ENCODE results near the gene BAZ1B. TPM values are rescaled to one million over a fixed set of nuclear protein-coding genes. Genes with fewer than 3 reads are reported as not detected.
"Not testable (repeated sequence)": the region's sequence is repeated elsewhere in the genome, so short reads cannot be mapped to it uniquely, and the experiment has no call there.

BAZ1B gene
- total RNA-seq: 100 to 1,000 TPM; 115 TPM

- POLR2A ChIA-PET: interaction anchor here (0.5 to 2.0 kb wide), 9 partner anchors 11 to 1120 kb away, joined by 3 to 13 read pairs (median 5); partner anchors contain the start of genes ABHD11, BCL7B and TBL2
Measured at GRCh38 chr7:73522105-73522872, at the start of gene BAZ1B. Gene BAZ1B, minus strand, starts transcription at chr7:73522293. Its CDS starts 360 bp downstream, at chr7:73521933.

GRCh38 chr7:73570977-73571376 lies 48.9 kb upstream of the BAZ1B start:
- ChIA-PET POLR2A (no interaction called here), CTCF (no interaction called here)

More at GRCh38 chr7:73522105-73522872, at the start of gene BAZ1B:
- CTCF ChIA-PET: interaction anchor here (1.0 to 1.2 kb wide), 2 partner anchors 37 to 212 kb away, joined by 3 read pairs; no protein-coding TSS in a partner anchor

- POLR2A ChIA-PET: no interaction called here
- CTCF ChIA-PET: no interaction called here
Measured at GRCh38 chr7:73570521-73570920, 48.4 kb upstream of the BAZ1B start.

DNA sequence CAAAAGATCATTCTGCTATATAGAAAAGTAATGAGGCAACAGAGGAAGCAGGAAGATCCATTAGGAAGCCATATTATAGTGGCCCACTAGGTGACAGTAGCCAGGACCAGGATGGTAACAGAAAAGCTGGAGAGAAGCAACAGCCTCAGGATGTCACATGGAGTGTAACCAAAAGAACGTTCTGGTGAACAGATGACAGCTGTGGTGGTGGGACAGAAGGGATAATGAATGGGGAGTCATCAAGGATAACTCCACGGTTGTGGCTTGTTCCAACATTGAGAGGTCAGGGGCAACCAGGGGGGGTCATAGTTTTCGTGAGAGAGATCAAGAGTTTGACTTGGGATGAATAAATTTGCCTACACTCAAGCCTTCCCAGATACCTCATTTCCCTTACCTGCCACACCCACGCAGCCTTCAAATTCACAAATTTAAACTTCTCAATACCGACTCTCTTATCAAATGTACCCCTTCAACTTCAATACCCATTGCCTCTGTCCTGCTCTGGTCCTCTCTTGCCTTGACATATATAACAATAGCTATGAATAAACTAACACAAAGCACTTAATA lies 47.0 kb upstream of the BAZ1B start:
- POLR2A ChIA-PET: no interaction called here
- CTCF ChIA-PET: interaction anchor here (0.6 kb wide), 1 partner anchor 12 kb away, joined by 3 read pairs; no protein-coding TSS in a partner anchor

DNA sequence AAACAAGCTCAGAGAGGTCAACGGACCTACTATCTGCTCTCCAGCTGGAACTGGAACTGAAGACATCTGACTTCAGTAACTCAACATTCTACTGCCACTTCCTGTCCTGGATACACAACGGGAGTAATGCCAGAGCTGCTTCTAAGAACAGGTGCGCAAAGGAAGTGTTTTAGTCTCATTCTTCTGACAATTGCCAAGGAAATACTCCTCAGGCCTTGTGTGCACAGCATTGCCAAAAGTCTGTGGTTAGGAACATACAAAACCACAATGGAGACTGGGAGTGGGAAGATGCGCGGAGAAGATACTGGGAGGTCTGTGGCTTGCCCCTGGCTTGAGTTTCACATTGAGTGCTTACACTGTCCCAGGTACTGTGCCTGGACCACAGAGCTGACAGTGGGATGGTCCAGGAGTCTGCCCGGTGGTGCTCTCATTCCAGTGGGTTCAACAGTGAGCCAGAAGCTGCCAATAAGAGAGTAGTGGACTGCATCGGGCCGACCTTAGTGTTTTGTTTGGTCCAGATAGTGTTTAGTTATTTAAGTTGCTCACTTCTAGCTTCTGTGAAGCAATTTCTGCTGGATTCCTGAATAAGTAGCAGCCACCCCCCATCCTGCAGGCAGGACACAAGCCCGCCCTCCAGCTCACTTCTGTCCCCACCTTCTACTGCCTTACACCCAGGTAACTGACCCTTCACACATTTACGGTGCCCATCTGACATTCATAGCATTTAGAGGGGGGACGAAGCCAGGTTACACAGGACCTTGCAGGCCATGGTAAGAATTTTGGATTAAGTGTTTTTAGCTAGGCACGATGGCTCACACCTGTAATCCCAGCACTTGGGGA lies 46.0 kb upstream of the BAZ1B start:
- POLR2A ChIA-PET: interaction anchor here (1.1 to 1.9 kb wide), 2 partner anchors 11 to 45 kb away, joined by 3 to 6 read pairs; partner anchors contain the start of gene BAZ1B
- CTCF ChIA-PET: interaction anchor here (0.6 to 1.3 kb wide), 2 partner anchors 13 to 39 kb away, joined by 3 read pairs; no protein-coding TSS in a partner anchor

DNA sequence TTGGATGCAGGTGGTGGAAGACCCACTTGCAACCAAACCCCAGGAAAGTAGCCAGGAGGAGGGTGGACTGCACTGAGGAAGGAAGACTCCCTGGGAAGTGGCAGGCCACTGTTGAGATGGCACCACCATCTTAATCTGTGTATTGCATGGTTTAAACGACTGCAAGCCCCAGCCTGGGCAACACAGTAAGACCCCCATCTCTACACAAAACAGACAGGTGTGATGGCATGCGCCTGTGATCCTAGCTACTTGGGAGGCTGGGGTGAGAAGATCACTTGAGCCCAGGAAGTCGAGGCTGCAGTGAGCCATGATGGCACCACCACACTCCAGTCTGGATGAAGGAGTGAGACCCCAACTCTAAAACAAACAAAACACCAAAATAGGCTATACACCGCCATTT lies 45.0 kb upstream of the BAZ1B start:
- POLR2A ChIA-PET: interaction anchor here (1.9 kb wide), 1 partner anchor 44 kb away, joined by 6 read pairs; the partner anchor contains the start of gene BAZ1B

DNA sequence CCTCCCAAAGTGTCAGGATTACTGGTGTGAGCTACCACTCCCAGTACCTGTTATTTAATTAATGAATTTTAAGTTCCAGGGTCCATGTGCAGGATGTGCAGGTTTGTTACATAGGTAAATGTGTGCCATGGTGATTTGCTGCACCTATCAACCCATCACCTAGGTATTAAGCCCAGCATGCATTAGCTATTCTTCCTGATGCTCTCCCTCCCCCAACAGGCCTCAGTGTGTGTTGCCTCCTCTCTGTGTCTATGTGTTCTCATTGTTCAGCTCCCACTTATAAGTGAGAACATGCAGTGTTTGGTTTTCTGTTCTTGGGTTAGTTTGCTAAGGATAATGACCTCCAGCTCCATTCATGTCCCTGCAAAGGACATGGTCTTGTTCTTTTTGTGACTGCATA lies 44.3 kb upstream of the BAZ1B start:
- ChIA-PET POLR2A (interaction anchor here (1.9 kb wide), 1 partner anchor 44 kb away, joined by 6 read pairs; the partner anchor contains the start of gene BAZ1B), CTCF (interaction anchor here (0.8 kb wide), 1 partner anchor 13 kb away, joined by 3 read pairs; no protein-coding TSS in a partner anchor)

More for the DNA sequence above, 45.0 kb upstream of the BAZ1B start:
- CTCF ChIA-PET: interaction anchor here (1.3 kb wide), 1 partner anchor 40 kb away, joined by 3 read pairs; no protein-coding TSS in a partner anchor

DNA sequence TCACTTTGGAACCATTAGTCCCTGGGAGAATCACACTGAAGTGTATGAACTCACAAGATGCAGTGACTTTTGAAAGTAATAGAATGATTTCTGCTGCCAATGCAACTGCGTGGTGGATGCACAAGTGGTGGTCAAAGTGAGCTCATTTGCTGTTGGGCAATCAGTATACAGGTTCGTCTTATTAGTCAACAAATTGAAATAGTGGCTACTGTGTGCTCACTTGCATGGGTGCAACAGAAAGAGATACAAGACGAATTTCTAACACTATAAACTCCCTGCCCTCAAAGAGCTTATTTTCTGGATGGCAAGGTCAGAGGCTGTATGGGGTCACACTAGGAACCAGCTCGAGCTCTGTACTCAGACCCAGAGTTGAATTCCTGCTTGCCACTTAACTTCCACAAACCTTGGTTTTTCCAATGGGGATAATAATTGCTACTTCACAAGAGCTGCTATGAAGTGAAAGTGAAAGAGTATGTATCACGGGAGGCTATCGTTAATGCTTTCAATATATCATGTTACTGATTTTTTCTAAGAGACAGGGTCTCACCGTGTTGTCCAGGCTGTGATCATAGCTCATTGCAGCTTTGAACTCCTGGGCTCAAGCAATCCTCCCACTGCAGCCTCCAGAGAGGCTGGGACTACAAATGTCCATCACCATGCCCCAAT lies 43.7 kb upstream of the BAZ1B start:
- POLR2A ChIA-PET: interaction anchor here (1.9 kb wide), 1 partner anchor 43 kb away, joined by 6 read pairs; the partner anchor contains the start of gene BAZ1B
- CTCF ChIA-PET: interaction anchor here (0.8 kb wide), 1 partner anchor 12 kb away, joined by 3 read pairs; no protein-coding TSS in a partner anchor

DNA sequence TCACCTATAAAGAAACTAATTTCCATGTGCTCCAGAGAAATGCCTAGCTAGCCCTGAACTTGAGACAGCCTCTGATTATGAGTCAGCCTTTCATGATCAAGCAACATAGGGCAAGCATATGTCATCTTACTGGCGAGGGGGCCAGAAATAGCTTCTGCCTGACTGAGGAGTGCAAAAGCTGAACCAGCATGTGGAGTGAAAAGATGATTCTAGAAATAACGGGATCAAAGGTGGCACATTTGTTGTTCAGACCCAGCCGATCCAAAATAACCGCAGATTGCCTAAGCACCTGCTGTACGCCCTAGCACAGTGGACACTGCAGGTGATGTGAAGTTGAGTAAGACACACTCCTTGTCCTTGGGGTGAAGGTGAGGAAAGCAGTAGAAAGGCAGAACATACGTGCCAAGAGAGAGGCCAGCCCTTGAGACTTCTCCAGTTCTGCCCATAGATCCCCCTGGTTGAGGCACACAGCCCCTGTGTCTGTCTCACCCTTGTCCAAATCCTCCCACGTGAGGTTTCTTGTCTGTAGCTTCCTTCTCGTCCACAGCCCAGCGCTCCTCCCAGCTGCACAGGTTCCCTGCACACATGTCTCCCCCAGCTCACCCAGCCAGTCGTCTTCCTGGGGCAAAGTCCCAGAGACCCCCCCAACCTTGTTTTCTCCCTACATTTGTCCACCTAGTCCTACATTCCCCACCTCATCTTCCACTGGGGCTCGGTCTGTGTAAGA lies 38.2 kb upstream of the BAZ1B start:
- POLR2A ChIA-PET: interaction anchor here (0.7 to 1.2 kb wide), 3 partner anchors 15 to 38 kb away, joined by 4 to 6 read pairs (median 4); partner anchors contain the start of genes BAZ1B and TBL2
- CTCF ChIA-PET: interaction anchor here (1.2 kb wide), 1 partner anchor 38 kb away, joined by 3 read pairs; the partner anchor contains the start of gene BAZ1B

DNA sequence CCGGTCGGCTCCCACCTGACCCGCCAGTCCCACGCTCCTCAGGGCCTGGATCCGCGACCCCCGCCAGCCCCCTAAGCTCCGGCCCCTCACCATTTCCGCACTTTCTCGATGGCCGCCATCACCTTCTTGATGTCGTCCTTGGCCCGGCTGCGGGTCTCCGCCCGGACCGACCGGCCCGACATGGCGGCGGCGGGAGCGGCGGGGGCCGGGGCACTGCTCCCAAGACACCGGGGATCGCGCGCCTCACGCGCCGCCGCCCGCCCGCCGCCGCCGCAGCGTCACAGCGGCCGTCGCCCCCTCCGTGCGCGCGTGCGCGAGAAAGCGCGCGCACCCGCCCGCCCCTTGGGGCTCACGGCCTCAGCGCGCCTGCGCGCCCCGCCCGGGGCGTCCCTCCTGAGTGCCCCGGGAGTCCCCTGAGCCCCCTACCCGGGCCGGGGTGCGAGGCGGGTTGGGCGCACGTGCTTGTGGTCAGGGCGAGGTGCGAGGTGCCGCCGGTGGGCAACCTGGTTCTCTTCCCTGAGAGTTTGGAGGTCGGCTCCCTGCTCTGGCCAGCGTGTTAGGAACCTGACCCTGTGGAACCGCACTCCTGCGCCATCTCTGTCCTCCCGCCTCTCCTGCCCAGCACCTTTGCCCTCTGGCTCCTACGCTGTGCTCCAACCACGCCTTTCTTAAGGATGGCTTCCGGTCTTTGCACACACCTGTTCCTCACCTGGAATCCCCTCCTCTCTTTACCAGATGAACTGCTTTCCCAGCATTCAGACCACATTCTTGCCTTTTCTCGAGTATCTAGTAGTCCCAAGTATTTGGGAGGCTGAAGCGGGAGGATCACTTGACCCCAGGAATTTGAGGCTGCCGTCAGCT lies 35.5 kb upstream of the BAZ1B start, which contains the start of gene BCL7B:
Gene BCL7B (minus strand): TSS at position 294 of the 861 bp plus-strand sequence. CDS start 112 bp downstream, at position 182.
- ChIA-PET CTCF (interaction anchor here (0.5 to 1.4 kb wide), 3 partner anchors 16 to 61 kb away, joined by 3 read pairs; no protein-coding TSS in a partner anchor), POLR2A (interaction anchor here (0.6 to 1.9 kb wide), 4 partner anchors 20 to 57 kb away, joined by 3 to 13 read pairs (median 4); partner anchors contain the start of gene BAZ1B)

DNA sequence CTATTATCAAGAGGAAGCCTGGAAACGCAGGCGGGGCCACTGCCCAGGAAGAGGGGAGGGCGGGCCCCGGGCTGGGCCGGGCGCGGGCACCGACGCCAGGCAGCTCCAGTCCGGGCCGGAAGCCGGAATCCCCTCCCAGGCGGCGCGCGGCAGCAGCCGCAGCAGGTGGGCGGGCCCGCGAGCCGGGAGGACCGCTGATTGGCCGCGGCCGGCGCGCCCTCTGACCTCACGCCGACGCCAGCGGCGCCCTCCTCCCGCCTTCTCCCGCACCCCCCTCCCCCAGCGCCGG lies 35.0 kb upstream of the BAZ1B start:
- ChIA-PET POLR2A (interaction anchor here (0.6 to 1.9 kb wide), 7 partner anchors 11 to 57 kb away, joined by 3 to 13 read pairs (median 4); partner anchors contain the start of gene BAZ1B), CTCF (interaction anchor here (0.5 to 1.4 kb wide), 3 partner anchors 17 to 62 kb away, joined by 3 read pairs; no protein-coding TSS in a partner anchor)

DNA sequence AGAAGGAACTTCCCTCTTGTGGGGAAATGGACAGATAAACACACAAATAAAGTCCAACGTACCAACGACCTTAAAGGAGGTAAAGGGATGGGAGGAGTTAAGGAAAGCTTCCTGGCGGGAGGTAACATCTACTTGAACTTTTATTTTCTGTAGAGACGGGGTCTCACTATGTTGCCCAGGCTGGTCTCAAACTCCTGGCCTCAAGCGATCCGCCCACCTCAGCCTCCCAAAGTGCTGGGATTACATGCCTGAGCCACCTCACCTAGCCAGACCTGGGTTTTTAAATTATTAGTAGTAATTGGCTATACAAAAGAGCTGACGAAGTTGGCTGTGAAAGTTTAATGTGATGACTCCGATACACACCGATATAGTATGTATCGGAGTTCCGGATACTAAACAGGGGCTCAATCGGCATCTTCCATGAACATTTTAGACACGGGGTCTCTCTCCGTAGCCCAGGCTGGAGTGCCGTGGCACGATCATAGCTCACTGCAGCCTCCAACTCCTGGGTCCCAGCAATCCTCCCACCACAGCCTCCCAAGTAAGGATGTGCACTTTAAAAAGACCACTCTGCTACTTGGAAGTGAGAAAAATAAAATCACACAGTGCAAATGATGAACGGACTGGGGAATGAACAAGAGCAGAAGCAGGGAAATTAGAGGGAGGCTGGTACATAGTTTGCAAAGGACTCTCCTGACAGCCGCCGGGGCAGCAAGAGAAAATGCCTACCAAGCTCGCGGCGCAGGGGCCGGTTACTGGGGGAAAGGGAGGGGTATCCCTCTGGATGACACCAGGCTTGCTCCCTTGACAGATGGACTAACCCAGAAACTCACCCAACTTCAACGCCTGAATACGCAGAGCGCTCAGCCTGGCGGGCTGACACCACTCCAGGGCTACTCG lies 34.4 kb upstream of the BAZ1B start:
- CTCF ChIA-PET: interaction anchor here (1.0 to 1.4 kb wide), 2 partner anchors 18 to 36 kb away, joined by 3 read pairs; no protein-coding TSS in a partner anchor
- POLR2A ChIA-PET: interaction anchor here (0.6 to 1.9 kb wide), 7 partner anchors 12 to 56 kb away, joined by 3 to 13 read pairs (median 4); partner anchors contain the start of gene BAZ1B

DNA sequence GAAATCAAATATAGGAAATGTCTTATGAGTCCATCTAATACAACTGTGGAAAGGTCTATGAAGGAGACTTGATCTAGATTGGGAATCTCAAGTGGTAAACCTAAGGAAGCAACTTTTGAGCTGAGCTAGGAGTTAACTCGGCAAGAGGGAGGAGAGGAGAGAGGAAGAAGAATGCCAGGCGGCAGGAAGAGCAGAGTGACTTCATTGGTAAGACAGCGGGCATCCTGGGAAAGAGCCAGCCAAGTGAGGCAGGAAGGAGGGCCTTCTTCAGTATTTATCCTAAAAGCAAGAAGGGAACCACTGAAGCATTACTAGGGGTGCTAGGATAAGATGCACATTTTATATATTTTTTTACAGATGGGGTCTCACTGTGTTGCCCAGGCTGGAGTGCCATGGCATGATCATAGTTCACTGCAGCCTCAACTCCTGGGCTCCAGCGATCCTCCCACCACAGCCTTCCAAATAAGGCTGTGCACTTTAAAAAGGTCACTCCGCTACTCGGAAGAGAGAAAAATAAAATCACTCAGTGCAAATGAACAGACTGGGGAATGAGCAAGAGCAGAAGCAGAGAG lies 33.4 kb upstream of the BAZ1B start:
- CTCF ChIA-PET: no interaction called here
- POLR2A ChIA-PET: no interaction called here

DNA sequence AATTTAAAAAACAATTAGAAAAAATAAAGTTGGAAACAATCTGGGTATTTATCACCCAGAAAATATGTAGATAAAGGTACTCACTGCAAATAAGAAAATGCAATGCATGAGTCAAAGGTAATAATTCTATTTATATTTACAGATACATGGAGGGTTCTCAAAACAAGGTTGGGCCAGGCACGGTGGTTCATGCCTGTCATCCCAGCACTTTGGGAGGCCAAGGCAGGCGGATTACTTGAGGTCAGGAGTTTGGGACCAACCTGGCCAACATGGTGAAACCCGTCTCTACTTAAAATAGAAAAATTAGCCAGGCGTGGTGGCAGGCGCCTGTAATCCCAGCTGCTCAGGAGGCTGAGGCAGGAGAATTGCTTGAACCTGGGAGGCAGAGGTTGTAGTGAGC lies 28.0 kb upstream of the BAZ1B start:
- CTCF ChIA-PET, POLR2A ChIA-PET: not testable (repeated sequence)

DNA sequence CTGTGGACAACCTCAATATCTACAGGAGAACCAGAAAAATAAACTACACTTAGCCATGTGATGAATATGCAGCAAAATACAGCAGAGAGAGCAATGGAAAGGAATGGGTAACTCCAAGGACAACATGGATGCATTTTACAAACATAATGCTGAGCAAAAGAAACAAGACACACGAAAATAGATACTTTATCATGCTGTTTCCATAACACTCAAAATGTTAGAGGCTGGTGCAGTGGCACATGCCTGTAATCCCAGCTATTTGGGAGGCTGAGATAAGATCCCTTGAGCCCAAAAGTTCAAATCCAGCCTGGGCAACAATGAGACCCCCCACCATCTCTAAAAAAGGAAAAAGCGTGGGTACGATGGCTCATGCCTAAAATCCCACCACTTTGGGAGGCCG lies 27.1 kb upstream of the BAZ1B start:
- CTCF ChIA-PET: no interaction called here
- POLR2A ChIA-PET: no interaction called here

Data from activated CD8-positive, alpha-beta memory T cell treated with anti-CD3 and anti-CD28 coated beads for 36 hours (primary cell).